VCaP (cell line): ENCODE measurements around the gene COPG2.
"Not testable (repeated sequence)": the region's sequence is repeated elsewhere in the genome, so short reads cannot be mapped to it uniquely, and the experiment has no call there.

Experiments
- H3K27ac ChIP-seq: fragments of 450-650 bp; 2 replicates; pipeline ENCODE4 v1.5.1; 2017
- TF ChIP-seq, protein P1 (sequence below): fragments of 450-650 bp; conservative IDR thresholded peaks from 2 replicates; pipeline ENCODE4 v1.5.1; 2017; ENCODE audit warnings: mild to moderate bottlenecking, moderate library complexity

COPG2 gene

DNA sequence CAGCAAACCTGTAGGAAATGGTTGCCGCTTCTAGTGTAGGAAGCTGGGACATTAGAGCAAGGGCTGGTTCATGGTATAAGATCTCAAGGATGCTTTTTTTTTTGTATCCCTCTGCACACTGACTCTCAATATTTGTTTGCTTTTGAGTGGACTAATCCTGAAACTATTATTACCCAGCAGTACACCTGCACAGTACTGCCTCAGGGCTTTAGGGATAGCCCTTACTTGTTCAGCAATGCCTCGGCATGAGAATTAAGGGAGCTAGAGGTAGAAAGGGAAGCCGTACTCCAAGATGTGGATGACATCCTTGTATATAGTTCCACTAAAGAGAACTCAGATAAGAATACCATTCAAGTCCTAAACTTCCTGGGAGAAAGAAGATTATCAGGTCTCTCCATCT lies 70.5 kb downstream of the COPG2 start:
- H3K27ac ChIP-seq = no peak overlapping the region
- TF ChIP-seq, protein P1, sequence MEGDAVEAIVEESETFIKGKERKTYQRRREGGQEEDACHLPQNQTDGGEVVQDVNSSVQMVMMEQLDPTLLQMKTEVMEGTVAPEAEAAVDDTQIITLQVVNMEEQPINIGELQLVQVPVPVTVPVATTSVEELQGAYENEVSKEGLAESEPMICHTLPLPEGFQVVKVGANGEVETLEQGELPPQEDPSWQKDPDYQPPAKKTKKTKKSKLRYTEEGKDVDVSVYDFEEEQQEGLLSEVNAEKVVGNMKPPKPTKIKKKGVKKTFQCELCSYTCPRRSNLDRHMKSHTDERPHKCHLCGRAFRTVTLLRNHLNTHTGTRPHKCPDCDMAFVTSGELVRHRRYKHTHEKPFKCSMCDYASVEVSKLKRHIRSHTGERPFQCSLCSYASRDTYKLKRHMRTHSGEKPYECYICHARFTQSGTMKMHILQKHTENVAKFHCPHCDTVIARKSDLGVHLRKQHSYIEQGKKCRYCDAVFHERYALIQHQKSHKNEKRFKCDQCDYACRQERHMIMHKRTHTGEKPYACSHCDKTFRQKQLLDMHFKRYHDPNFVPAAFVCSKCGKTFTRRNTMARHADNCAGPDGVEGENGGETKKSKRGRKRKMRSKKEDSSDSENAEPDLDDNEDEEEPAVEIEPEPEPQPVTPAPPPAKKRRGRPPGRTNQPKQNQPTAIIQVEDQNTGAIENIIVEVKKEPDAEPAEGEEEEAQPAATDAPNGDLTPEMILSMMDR = no peak

DNA sequence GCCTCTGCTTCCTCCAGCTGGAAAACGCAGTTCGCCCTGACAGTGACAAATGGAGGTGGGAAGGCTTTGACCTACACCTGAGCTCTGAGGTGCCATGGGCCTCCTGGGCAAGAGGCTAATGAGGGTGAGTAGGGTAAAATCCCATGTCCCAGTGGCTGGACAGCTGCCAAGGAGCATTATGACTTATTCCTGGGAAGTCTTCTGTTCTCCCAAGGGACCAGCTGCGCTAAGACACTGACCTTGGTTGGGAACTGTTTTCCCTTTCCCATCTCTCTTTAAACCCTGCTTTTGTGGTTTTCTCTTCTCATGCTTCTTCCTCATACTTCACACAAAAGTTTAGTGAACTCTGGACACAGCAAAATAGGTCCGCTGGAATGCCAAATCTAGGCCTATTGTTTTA lies 72.6 kb downstream of the COPG2 start:
- H3K27ac ChIP-seq = no peak overlapping the region
- TF ChIP-seq, protein P1 = no peak

DNA sequence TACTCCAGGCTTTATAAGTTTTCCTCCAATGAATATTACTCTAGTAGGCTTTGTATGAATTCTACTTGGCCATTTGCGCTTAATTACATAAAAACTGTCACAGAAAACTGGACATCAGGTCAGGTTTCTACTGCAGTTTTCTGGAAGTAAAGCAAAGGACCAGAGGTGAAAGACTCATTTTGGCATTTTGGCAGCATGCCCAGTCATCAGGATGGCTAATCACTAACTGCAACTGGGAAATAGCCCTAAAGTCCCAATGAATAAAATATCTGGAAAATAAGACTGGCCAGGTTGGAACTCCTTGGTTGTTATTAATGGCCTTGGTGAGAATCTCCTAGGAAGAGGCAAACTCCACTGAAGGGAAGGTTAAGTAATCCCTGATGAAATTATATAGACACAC lies 75.5 kb downstream of the COPG2 start:
- H3K27ac ChIP-seq = no peak overlapping the region
- TF ChIP-seq, protein P1 = no peak

DNA sequence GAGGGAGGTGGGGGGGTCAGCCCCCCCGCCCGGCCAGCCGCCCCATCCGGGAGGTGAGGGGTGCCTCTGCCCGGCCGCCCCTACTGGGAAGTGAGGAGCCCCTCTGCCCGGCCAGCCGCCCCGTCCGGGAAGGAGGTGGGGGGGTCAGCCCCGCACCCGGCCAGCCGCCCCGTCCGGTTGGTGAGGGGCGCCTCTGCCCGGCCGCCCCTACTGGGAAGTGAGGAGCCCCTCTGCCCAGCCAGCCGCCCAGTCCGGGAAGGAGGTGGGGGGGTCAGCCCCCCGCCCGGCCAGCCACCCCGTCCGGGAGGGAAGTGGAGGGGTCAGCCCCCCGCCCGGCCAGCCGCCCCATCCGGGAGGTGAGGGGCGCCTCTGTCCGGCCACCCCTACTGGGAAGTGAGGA lies 77.1 kb downstream of the COPG2 start:
- not testable (repeated sequence) for H3K27ac ChIP-seq

DNA sequence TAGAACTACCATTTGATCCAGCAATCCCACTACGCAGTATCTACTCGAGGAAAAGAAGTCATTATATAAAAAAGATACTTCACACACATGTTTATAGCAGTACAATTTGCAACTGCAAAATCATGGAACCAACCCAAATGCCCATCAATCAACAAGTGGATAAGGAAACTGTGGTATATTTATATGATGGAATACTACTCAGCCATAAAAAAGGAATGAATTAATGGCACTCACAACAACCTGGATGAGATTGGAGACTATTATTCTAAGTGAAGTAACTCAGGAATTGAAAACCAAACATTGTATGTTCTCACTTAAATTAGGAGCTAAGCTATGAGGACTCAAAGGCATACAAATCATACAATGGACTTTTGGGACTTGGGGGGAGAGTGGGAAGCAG lies 82.6 kb downstream of the COPG2 start:
- H3K27ac ChIP-seq = not testable (repeated sequence)

DNA sequence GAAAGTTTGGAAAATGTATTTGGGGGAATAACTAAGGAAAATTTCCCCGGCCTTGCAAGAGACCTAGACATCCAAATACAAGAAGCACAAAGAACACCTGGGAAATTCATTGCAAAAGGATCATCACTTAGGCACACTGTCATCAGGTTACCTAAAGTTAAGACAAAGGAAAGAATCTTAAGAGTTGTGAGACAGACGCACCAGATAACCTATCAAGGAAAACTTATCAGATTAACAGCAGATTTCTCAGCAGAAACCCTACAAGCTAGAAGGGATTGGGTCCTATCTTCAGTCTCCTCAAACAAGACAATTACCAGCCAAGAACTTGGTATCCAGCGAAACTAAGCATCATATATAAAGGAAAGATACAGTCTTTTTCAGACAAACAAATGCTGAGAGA lies 93.4 kb downstream of the COPG2 start:
- not testable (repeated sequence) for H3K27ac ChIP-seq

DNA sequence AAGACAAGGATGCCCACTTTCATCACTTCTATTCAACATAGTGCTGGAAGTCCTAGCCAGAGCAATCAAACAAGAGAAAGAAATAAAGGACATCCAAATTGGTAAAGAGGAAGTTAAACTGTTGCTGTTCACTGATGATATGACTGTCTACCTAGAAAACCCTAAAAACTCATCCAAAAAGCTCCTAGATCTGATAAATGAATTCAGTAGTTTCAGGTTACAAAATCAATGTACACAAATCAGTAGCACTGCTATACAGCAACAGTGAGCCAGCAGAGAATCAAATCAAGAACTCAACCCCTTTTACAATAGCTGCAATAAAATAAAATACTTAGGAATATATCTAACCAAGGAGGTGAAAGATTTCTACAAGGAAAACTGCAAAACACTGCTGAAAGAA lies 98.4 kb downstream of the COPG2 start:
- H3K27ac ChIP-seq = not testable (repeated sequence)

DNA sequence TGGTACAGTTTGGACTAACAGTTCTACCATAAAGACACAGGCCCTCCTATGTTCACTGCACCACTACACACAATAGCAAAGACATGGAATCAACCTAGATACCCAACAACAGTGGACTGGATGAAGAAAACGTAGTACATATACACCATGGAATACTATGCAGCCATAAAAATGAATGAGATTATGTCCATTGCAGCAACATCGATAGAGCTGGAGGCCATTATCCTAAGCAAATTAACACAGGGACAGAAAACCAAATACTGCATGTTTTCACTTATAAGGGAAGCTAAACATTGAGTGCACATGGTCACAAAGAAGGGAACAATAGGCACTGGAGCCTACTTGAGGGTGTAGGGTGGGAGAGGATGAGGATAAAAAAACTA lies 101.7 kb downstream of the COPG2 start:
- peak overlapping the region; percentile 51 for H3K27ac ChIP-seq
- TF ChIP-seq, protein P1 = no peak

DNA sequence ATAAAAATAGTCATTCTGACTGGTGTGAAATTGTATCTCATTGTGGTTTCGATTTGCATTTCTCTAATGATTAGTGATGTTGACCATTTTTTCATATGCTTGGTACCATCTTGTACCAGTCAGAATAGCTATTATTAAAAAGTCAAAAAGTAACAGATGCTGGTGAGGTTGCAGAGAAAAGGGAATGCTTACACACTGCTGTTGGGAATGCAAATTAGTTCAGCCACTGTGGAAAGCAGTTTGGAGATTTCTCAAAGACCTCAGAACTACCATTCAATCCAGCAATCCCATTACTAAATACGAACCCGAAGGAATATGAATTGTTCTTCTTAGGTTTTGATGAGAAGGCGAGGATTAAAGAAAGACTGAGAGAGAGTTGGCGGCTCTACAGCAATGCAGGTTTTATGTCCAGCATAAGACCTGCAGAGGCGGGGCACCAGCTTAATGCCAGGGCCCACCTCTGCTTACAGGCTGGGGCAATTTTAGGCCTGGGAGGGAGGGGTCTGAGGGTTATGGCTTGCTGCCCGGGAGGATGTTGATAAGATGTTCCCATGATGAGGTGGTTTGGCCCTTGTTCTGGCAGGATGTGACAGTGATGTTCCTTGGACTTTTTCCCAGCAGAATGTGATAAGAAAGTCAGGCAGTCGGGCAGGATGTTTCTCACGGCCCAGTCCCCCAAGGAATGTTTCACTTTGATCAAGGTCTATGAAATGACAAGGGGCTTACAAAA lies 102.2 kb downstream of the COPG2 start:
- peak overlapping the region; percentile 51 for H3K27ac ChIP-seq
- TF ChIP-seq, protein P1 = no peak

DNA sequence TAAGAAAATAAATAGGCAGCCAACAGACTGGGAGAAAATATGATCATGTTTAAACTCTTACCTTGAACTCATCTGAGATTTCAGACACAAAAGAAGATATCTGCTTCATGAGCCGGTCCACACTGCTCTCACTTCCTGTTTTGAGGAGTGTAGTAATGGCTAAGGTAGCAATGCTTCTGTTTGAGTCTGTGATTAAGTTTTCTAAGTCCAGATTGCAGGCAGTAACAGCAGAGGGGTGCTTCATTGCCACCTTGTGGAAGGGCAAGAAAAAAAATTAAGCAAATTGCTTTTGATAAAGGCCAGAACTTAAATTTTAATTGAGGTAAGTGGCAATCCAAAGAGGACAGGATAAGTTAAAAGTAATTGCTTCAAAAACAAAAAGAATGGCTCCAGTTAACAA lies 107.6 kb downstream of the COPG2 start:
- TF ChIP-seq, protein P1 = peak; percentile 74

More for the DNA sequence above, 107.6 kb downstream of the COPG2 start:
- no peak overlapping the region for H3K27ac ChIP-seq
